WTC11 (cell line): ENCODE measurements around the gene MRTFA.
"Not testable (repeated sequence)": the region's sequence is repeated elsewhere in the genome, so short reads cannot be mapped to it uniquely, and the experiment has no call there.

Source experiments
- EMX1 ChIP-seq: fragments of 250-450 bp; sonication (Bioruptor Pico); IDR thresholded peaks from 2 replicates; pipeline ENCODE4 v1.8.0; 2021; ENCODE audit warnings: mild to moderate bottlenecking
- FOXK1 ChIP-seq: sonication (generic); formaldehyde crosslinking; IDR thresholded peaks from 2 replicates; pipeline ENCODE4 v1.8.0; 2022; ENCODE audit warnings: mild to moderate bottlenecking, moderate library complexity, missing genetic modification reagents
- GABPB1 ChIP-seq: sonication (generic); formaldehyde crosslinking; IDR thresholded peaks from 2 replicates; pipeline ENCODE4 v1.8.1; 2023; ENCODE audit warnings: mild to moderate bottlenecking, missing genetic modification reagents
- NFE2L1 ChIP-seq: sonication (generic); formaldehyde crosslinking; IDR thresholded peaks from 2 replicates; pipeline ENCODE4 v1.8.1; 2023; ENCODE audit warnings: missing genetic modification reagents
- OVOL2 ChIP-seq: fragments of 250-450 bp; sonication (Bioruptor Pico); IDR thresholded peaks from 2 replicates; pipeline ENCODE4 v1.9.0; 2021; ENCODE audit warnings: mild to moderate bottlenecking, borderline replicate concordance
- ZNF121 ChIP-seq: sonication (generic); formaldehyde crosslinking; IDR thresholded peaks from 2 replicates; pipeline ENCODE4 v1.8.0; 2023; ENCODE audit warnings: missing genetic modification reagents
- TF ChIP-seq, protein P1 (sequence below): fragments of 200-600 bp; IDR thresholded peaks from 2 replicates; pipeline ENCODE4 v1.8.0; 2022; ENCODE audit warnings: antibody characterized with exemption

GRCh38 chr22:40656651-40657050 lies 20.1 kb upstream of the MRTFA start:
- TF ChIP-seq, protein P1, sequence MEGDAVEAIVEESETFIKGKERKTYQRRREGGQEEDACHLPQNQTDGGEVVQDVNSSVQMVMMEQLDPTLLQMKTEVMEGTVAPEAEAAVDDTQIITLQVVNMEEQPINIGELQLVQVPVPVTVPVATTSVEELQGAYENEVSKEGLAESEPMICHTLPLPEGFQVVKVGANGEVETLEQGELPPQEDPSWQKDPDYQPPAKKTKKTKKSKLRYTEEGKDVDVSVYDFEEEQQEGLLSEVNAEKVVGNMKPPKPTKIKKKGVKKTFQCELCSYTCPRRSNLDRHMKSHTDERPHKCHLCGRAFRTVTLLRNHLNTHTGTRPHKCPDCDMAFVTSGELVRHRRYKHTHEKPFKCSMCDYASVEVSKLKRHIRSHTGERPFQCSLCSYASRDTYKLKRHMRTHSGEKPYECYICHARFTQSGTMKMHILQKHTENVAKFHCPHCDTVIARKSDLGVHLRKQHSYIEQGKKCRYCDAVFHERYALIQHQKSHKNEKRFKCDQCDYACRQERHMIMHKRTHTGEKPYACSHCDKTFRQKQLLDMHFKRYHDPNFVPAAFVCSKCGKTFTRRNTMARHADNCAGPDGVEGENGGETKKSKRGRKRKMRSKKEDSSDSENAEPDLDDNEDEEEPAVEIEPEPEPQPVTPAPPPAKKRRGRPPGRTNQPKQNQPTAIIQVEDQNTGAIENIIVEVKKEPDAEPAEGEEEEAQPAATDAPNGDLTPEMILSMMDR = not testable (repeated sequence)
- not testable (repeated sequence) for TF ChIP-seq ZNF121 (CRISPR knock-in tag); GABPB1; FOXK1 (CRISPR knock-in tag); EMX1; NFE2L1 (CRISPR knock-in tag); OVOL2 (CRISPR knock-in tag)
